K562 (cell line): ENCODE data around the gene CLDND2. TPM values are rescaled to one million over a fixed set of nuclear protein-coding genes. Genes with fewer than 3 reads are reported as not detected.

Source experiments
- CHD7 ChIP-seq: fragments of 200-600 bp; sonication (generic); IDR thresholded peaks from one replicate; pipeline ENCODE4 v1.6.1; 2012; ENCODE audit warnings: mild to moderate bottlenecking, low read depth, low read length, inconsistent platforms
- HDAC2 ChIP-seq: fragments of 450-650 bp; IDR thresholded peaks from 2 replicates; pipeline ENCODE4 v1.6.1; 2016; ENCODE audit warnings: mild to moderate bottlenecking
- IRF2 ChIP-seq: sonication (generic); formaldehyde crosslinking; IDR thresholded peaks from 2 replicates; pipeline ENCODE4 v1.8.1; 2022; ENCODE audit warnings: mild to moderate bottlenecking, missing genetic modification reagents
- LEF1 ChIP-seq: fragments of 450-650 bp; IDR thresholded peaks from 2 replicates; pipeline ENCODE4 v1.6.1; 2016; ENCODE audit warnings: mild to moderate bottlenecking
- NFE2L1 ChIP-seq: fragments of 450-650 bp; IDR thresholded peaks from 2 replicates; pipeline ENCODE4 v1.6.1; 2016; ENCODE audit warnings: missing genetic modification characterization, low read depth, mild to moderate bottlenecking, missing compliant biosample characterization, moderate library complexity, borderline replicate concordance
- NFIC ChIP-seq: fragments of 450-650 bp; IDR thresholded peaks from 2 replicates; pipeline ENCODE4 v1.6.1; 2017; ENCODE audit warnings: mild to moderate bottlenecking, inconsistent platforms
- PRPF4 ChIP-seq: fragments of 200-400 bp; formaldehyde crosslinking; IDR thresholded peaks from one replicate; pipeline ENCODE4 v1.6.1; 2017; ENCODE audit warnings: low read length, low read depth, mild to moderate bottlenecking; ENCODE audit not compliant: insufficient read depth, poor library complexity, severe bottlenecking
- SAFB2 ChIP-seq: fragments of 200-400 bp; formaldehyde crosslinking; IDR thresholded peaks from 2 replicates; pipeline ENCODE4 v1.6.1; 2018; ENCODE audit warnings: borderline replicate concordance, low read length, low read depth, moderate library complexity; ENCODE audit not compliant: severe bottlenecking
- TCF3 ChIP-seq: sonication (generic); formaldehyde crosslinking; IDR thresholded peaks from 2 replicates; pipeline ENCODE4 v1.4.0; 2020; ENCODE audit warnings: mild to moderate bottlenecking, missing genetic modification reagents
- TFAP4 ChIP-seq: sonication (generic); formaldehyde crosslinking; IDR thresholded peaks from 2 replicates; pipeline ENCODE4 v1.8.0; 2022; ENCODE audit warnings: missing genetic modification reagents, mild to moderate bottlenecking, moderate library complexity, borderline replicate concordance
- THRB ChIP-seq: fragments of 450-650 bp; formaldehyde crosslinking; conservative IDR thresholded peaks from 2 replicates; pipeline ENCODE4 v1.4.0; 2022; ENCODE audit warnings: mild to moderate bottlenecking, missing genetic modification characterization
- U2AF1 ChIP-seq: fragments of 200-400 bp; formaldehyde crosslinking; optimal IDR thresholded peaks from 2 replicates; pipeline ENCODE3; 2017; ENCODE audit warnings: mild to moderate bottlenecking, low read depth, low read length, moderate library complexity
- ZFPM2 ChIP-seq: fragments of 250-450 bp; sonication (Bioruptor Pico); IDR thresholded peaks from 2 replicates; pipeline ENCODE4 v1.5.1; 2022; ENCODE audit warnings: mild to moderate bottlenecking
- ZNF282 ChIP-seq: sonication (generic); formaldehyde crosslinking; IDR thresholded peaks from 2 replicates; pipeline ENCODE4 v1.8.1; 2023; ENCODE audit warnings: missing genetic modification reagents
- ZNF586 ChIP-seq: fragments of 450-650 bp; formaldehyde crosslinking; conservative IDR thresholded peaks from 2 replicates; pipeline ENCODE4 v1.4.0; 2020; ENCODE audit warnings: mild to moderate bottlenecking, moderate library complexity
- ZNF695 ChIP-seq: fragments of 450-650 bp; formaldehyde crosslinking; IDR thresholded peaks from 2 replicates; pipeline ENCODE4 v1.4.0; 2020; ENCODE audit warnings: mild to moderate bottlenecking, moderate library complexity
- polyA plus RNA-seq, 8 experiments: library from polyadenylated mRNA; depleted of rRNA in 4 of 8; stranded (reverse) in 5 of 8; unstranded in 3 of 8; fragments of >200 nt; fragmentation: Nextera tagmentation in 2 of 8; fragmentation: Illumina TruSeq in 1 of 8; extraction: Ambion mirVana in 2 of 8; extraction: Trizol in 1 of 8; gene quantifications; 2 replicates each; pipeline versions ENCODE4 v1.2.1 to v1.2.3, GENCODE V29; 2011 to 2014; ENCODE audit warnings: inconsistent platforms in 1 of 8, missing spikeins in 1 of 8
- total RNA-seq, 7 experiments: library from RNA; depleted of rRNA in 6 of 7; stranded (reverse); fragments of >200 nt in 6 of 7; fragmentation: Illumina TruSeq in 2 of 7; extraction: Trizol in 2 of 7; gene quantifications; 2 replicates each; pipeline versions ENCODE4 v1.2.1 to v1.2.3, GENCODE V29; 2011 to 2021; ENCODE audit warnings: low replicate concordance in 1 of 7

The CLDND2 gene
- total and polyA plus RNA-seq, 9 of the 15 experiments (the other 6 are each of a cell fraction or from before 2014, with no cell fraction given), result 0.45 to 4.0 (median 1.2) TPM; not detected in 3

GRCh38 chr19:51365965-51366388 lies 2.8 kb downstream of the CLDND2 start, which contains the start of gene ETFB (continued):
- TF ChIP-seq CHD7, result no peak
- TF ChIP-seq NFE2L1 (tag), result no peak
- no peak for TF ChIP-seq U2AF1
- TF ChIP-seq TFAP4, result peak; percentile 26; the same call in 1 of the 2 replicates
- no peak for TF ChIP-seq ZNF282 (CRISPR knock-in tag)
- no peak for TF ChIP-seq LEF1
- TF ChIP-seq TCF3 (CRISPR knock-in tag), result no peak
- no peak for TF ChIP-seq THRB (CRISPR knock-in tag)
- TF ChIP-seq ZFPM2 (CRISPR knock-in tag), result no peak
- no peak for TF ChIP-seq HDAC2
- no peak for TF ChIP-seq ZNF695 (CRISPR knock-in tag)
- no peak for TF ChIP-seq PRPF4
- TF ChIP-seq IRF2 (CRISPR knock-in tag), result no peak
- no peak for TF ChIP-seq ZNF586 (CRISPR knock-in tag)
- peak; percentile 21; the same call in 1 of the 2 replicates for TF ChIP-seq NFIC
- TF ChIP-seq SAFB2, result no peak
